Measurements from ENCODE around the gene MYL2.

DNA sequence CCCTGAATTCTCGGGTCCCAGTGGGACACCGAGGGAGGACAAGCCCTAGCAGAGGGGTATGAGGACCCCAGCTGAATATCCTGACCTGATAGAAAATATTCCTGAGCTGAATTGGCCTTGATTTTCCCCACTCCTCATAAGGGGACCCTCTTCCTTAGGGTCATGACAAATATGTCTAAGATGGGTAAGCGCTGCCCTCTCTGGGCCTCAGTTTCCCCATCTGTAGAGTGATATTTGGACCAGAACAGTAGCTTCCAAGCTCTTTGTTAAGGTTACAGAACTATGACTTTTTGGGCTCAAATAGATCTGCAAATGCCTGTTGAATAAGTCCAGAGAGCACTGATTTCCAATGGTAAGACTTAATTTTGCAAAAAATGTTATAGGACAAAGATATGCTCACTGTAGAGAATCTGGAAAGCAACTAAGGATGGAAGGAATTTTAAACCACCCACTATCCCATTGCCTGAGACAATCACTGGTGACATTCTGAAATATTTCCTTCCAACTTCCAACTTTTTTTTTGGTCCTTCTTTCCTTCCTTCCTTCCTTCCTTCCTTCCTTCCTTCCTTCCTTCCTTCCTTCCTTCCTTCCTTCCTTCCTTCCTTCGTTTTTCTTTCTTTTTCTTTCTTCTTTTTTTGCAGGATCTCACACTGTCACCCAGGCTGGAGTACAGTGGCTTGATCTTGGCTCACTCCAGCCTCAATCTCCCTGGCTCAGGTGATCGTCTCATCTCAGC is 32.0 kb downstream of the MYL2 start:
- TF ChIP-seq CTCF (IDR thresholded peaks at IDR 0.05; ENCODE audit: low read length), result 0 out of 2 replicates have a peak, but pooled peaks have one; percentile 7
- no peak for TF ChIP-seq EZH2 (IDR thresholded peaks at IDR 0.05; ENCODE audit: borderline replicate concordance, low read length)

All from OCI-LY1 (cell line).